ENCODE results near the gene CREBRF.
A peak's percentile ranks its signal among the peaks of the same experiment; 100 is the strongest.
"Not testable (repeated sequence)": the region's sequence is repeated elsewhere in the genome, so short reads cannot be mapped to it uniquely, and the experiment has no call there.

CREBRF gene

DNA sequence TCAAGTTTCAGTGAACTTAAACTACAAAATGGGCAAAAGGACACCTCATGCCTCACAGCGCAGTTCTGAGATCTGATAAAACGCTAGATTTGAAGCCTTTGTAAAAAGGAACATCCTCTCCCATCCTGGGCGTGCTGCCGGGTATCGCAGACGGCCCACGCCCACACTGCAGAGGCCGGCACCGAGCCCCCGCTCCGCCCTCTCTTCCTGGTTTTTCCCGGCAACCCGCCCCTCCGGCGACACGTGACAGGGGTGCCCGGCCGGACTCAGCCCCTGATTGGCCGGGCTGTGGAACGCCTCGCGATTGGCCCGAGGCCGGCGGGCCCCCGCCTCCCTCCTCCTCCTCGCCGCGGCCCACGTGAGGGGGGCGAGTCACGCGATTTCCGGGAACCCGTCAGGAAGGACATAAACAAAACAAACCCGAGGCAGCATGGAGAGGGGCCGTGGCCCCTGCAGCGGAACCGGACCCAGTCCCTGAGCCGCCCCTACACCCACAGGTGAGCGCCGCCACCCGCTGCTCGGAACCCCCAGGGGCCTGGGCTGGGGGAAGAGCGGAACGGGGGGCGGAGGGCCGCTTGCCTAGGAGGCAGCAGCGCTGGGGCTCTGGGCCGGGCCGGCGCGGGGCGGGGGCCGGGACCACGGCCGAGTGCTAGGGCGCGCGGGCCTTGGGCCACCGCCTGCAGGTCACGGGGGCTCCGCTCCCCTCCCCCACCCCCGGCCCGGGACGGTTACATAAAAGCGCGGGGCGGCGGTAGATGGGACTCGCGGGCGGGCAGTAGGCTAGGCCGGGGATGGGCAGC lies at the start of gene CREBRF:
TSS of gene CREBRF (plus strand) at position 370 of the 800 bp plus-strand sequence. CDS start 24,424 bp downstream, outside the sequence.
- peak; percentile 94 for DNase-seq

GRCh38 chr5:173010021-173010420 lies 46.1 kb upstream of the CREBRF start:
- peak; percentile 13 for DNase-seq

DNA sequence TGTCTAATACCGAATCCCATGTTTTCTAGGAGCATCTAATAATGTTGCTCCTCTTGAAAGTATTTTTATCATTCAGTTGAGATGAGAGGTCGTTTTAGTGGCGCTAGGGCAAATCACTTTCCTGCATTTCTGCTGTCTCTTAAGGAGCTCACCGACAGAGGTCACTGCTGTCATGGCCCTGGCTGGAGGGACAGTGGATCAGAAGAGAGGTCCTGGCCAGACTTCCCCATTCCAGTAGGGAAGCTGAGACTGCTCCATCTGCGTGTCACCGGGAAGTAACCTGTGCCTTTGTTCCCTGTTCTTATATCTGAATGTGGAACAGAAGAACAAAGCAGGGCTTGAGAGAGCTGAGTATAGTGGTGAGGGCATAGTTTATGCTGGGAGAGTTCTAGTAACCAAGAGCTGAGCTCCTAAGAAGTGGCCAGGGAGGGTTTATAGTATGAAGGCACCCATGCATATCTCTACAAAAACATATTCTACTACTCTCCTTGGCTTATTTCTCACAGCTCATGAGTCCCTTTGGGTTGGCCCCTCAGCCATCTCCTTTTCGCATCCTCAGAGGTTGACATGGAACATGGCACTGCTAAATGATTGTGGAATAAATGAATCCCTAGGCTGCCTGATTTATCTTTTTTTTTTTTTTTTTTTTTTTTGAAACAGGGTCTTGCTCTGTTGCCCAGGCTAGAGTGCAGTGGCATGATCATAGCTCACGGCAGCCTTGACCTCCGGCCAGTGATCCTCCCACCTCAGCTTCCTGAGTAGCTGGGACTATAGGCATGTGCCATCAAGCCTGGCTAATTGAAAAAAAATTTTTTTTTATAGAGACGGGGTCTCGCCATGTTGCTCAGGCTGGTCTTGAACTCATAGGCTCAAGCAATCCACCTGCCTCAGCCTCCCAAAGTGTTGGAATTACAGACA lies 45.3 kb upstream of the CREBRF start:
- DNase-seq: no peak

DNA sequence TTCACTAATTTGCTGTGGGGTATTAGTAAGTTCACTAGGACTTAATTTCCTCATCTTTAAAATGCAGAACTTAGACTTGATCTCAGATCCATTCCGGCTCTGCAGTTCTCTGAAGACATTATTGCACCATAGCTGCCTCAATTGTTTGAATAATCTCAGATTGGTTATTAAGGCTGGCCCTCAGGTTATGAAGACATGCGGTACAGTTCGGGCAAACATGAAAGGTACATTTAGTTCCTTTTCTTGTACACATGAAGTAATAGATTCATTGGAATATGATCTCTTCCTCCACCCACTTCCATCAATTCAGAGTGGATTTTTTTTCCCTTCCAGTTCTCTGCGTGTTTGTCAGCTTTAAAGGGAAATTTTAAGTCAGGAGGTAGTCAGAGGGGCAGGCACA lies 44.6 kb upstream of the CREBRF start:
- no peak for DNase-seq

DNA sequence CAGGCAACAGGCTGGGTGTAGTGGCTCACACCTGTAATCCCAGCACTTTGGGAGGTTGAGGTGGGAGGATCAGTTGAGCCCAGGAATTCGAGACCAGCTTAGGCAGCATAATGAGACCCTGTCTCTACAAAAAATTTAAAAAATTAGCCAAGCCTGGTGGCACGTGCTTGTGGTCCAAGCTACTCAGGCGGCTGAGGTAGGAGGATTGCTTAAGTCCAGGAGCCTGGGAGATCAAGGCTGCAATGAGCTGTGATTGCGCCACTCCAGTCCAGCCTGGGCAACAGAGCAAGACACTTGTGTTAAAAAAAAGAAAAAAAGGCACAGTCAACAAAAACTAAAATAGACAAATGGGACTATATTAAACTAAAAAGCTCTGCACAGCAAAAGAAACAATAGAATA lies 43.3 kb upstream of the CREBRF start:
- DNase-seq: no peak

- no peak for DNase-seq
Observed at GRCh38 chr5:173014671-173015070, 41.5 kb upstream of the CREBRF start.

- no peak for DNase-seq
Observed at GRCh38 chr5:173015192-173015591, 41.0 kb upstream of the CREBRF start.

- no peak for DNase-seq
Observed at GRCh38 chr5:173015598-173016455, 40.3 kb upstream of the CREBRF start.

DNA sequence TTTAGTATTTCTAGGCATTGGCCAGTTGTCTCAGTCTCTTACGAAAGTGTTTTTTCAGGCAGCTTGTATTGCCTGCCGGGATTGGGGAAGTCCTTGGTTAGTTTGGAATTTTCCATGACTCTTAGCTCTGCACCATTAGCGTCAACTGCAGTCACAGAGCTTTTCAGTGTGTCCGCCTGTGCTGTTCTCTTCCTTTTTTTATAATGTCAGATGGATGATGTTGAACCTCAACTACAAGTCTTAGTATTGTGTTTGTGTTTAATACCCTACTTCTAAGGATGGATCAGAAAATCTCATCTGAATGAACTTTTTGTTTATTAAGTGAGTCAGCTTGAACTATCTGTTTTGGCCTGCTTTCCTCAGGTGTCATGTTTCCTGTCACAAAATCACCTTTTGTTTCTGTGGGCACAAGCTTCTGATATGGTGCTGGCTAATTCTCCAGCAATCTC lies 39.5 kb upstream of the CREBRF start:
- no peak for DNase-seq

DNA sequence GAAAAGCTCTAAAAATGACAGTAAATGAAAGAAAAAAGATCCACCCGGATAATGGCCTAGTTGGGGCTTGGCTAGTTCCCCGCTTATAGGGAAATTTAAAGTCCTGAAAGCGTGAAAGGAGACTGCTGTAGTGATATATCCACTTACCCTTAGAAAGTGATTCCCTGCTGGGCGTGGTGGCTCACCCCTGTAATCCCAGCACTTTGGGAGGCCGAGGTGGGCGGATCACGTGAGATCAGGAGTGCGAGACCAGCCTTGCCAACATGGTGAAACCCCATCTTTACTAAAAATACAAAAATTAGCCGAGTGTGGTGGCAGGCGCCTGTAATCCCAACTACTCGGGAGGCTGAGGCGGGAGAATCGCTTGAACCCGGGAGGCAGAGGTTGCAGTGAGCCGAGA lies 39.1 kb upstream of the CREBRF start:
- not testable (repeated sequence) for DNase-seq

GRCh38 chr5:173018358-173018757 lies 37.8 kb upstream of the CREBRF start:
- no peak for DNase-seq

- DNase-seq: no peak
Observed at GRCh38 chr5:173020154-173020581, 36.0 kb upstream of the CREBRF start.

DNA sequence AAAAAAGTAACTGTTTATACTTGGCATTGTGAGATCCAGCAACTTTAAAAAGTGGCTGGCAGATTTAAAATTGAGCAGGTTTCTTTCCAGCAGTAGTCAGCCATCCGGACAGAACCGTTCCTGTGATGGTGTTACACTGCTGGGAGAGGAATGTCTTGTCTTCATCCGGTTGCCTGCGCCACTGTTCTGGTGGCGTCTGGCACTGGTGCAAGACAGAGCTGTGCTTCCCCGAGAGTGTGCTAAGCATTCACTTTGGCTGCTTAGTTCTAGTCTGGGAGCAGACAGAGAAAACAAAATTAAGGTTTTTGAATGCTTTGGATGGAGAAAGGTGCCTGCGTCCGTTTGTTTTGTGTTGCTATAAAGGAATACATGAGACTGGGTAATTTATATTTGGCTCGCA lies 35.5 kb upstream of the CREBRF start:
- DNase-seq: no peak

GRCh38 chr5:173025651-173026050 lies 30.5 kb upstream of the CREBRF start:
- no peak for DNase-seq

- no peak for DNase-seq
Observed at GRCh38 chr5:173027905-173028304, 28.2 kb upstream of the CREBRF start.

- DNase-seq: no peak
Observed at GRCh38 chr5:173028811-173029327, 27.3 kb upstream of the CREBRF start.

DNA sequence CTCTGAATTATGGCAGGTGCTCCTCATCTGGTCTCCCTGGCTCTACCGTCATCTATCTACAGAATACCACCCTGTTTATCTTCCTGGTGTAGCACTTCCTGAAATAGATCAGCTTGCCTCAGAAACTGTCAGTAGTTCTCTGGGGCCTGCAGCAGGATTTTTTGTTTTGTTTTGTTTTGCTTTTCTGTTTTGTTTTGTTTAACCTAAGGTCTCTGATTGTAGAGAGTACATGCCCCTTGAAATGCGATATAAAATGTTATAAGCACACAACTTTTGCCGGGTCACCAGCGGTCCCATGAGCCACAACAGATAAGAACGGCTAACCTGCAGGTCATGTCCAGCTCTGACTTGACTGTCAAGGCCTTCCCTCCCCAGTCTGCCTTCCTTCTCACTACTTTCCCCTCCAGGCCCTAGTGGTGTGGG lies 26.6 kb upstream of the CREBRF start:
- DNase-seq: no peak

- DNase-seq: not testable (repeated sequence)
Observed at GRCh38 chr5:173032096-173032495, 24.1 kb upstream of the CREBRF start.

GRCh38 chr5:173032730-173033129 lies 23.4 kb upstream of the CREBRF start:
- no peak for DNase-seq

DNA sequence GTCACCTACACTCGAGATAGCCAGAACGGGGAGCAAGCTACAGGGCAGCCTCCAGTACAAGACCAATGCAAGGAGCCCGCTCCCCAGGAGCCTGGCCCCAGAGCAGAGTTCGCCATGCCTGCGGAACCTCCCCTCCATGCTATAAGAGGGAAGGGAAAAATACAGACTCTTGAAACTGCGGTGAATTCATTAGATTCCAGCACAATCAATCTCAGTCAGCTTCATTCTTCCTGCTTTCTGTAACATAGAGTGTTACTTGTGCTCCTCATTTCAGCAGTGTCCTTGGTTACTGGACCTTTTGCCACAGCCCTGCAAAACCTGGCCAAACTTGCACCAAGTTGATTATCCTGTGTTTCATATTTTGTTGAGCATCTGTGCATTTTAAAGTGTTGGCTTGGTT lies 22.2 kb upstream of the CREBRF start:
- no peak for DNase-seq

GRCh38 chr5:173035904-173036707 lies 20.0 kb upstream of the CREBRF start:
- no peak for DNase-seq

GRCh38 chr5:173039188-173039587 lies 17.0 kb upstream of the CREBRF start:
- no peak for DNase-seq

All from stimulated activated CD4-positive, alpha-beta T cell treated with anti-CD3 and anti-CD28 coated beads, Interleukin-12 subunit alpha, Interleukin-12 subunit beta, amount 100 ng/mL, for 4 hours (primary cell).